Activated B cell treated with CpG ODN at 0.5 μM for 24 hours (primary cell): ENCODE results near the gene ZNF160. TPM values are rescaled to one million over a fixed set of nuclear protein-coding genes. Genes with fewer than 3 reads are reported as not detected.
"Not testable (repeated sequence)": the region's sequence is repeated elsewhere in the genome, so short reads cannot be mapped to it uniquely, and the experiment has no call there.

ENCODE experiments used
- ATAC-seq: fragments of 200-7000 bp; cut with Tn5 transposase; one replicate; pipeline ENCODE4 v1.10.0; 2021; ENCODE audit warnings: low read depth, mild to moderate bottlenecking, moderate library complexity
- CTCF ChIA-PET: fragments of 350-600 bp; sonication (Branson Sonifier 250); formaldehyde crosslinking; loops from one replicate; lab custom pipeline; 2021; ENCODE audit warnings: antibody characterized with exemption; lab: Charles Lee
- POLR2A ChIA-PET: fragments of 350-600 bp; sonication (Branson Sonifier 250); formaldehyde crosslinking; loops from one replicate; lab custom pipeline; 2021; ENCODE audit warnings: antibody characterized with exemption; lab: Charles Lee
- DNase-seq: peaks from one replicate; pipeline ENCODE4 v3.0.0; 2022
- H3K27ac Mint-ChIP-seq: one replicate; pipeline ENCODE4 v1.8.0; 2020; ENCODE audit warnings: mixed read lengths
- H3K27me3 Mint-ChIP-seq: one replicate; pipeline ENCODE4 v1.8.0; 2021; ENCODE audit warnings: mixed read lengths
- H3K36me3 Mint-ChIP-seq: one replicate; pipeline ENCODE4 v1.8.0; 2021; ENCODE audit warnings: low read depth, mixed read lengths
- H3K4me1 Mint-ChIP-seq: one replicate; pipeline ENCODE4 v1.8.0; 2021; ENCODE audit warnings: mixed read lengths
- H3K4me3 Mint-ChIP-seq: one replicate; pipeline ENCODE4 v1.8.0; 2020; ENCODE audit warnings: mild to moderate bottlenecking, mixed read lengths
- H3K9me3 Mint-ChIP-seq: one replicate; pipeline ENCODE4 v1.8.0; 2020; ENCODE audit warnings: mixed read lengths
- CTCF ChIP-seq: fragments of 200-600 bp; IDR thresholded peaks from one replicate; pipeline ENCODE4 v1.8.0; 2022; ENCODE audit warnings: antibody characterized with exemption, mild to moderate bottlenecking
- intact Hi-C: fragments of 100-400 bp; cut with micrococcal nuclease; formaldehyde crosslinking; loops from one replicate; pipeline ENCODE4 v1.15.1; 2024
- total RNA-seq: library from RNA; stranded (reverse); gene quantifications from 2 replicates; pipeline ENCODE4 v1.2.3, GENCODE V29; 2022

Gene ZNF160
- total RNA-seq, 1 donor from 2014 or later: 61.3 TPM

GRCh38 chr19:53132141-53132991 lies 29.1 kb upstream of the ZNF160 start, which contains the start of gene ZNF415:
Gene ZNF415, minus strand, starts transcription at chr19:53132910. Its CDS starts 10,234 bp downstream, at chr19:53122676.
- ATAC-seq (peak; percentile 93), DNase-seq (peak; percentile 62)
- Mint-ChIP-seq H3K4me1 (peaks cover 16% of the 10 kb centered on the region), H3K36me3 (peaks cover 23% of the 10 kb centered on the region), H3K4me3 (peak within 1 kb of the TSS; percentile 85), H3K9me3 (peaks cover 18% of the 10 kb centered on the region), H3K27ac (peak within 1 kb of the TSS; percentile 70), H3K27me3 (no peaks in the 10 kb centered on the region)
- ChIA-PET CTCF (no interaction called here), POLR2A (interaction anchor here (0.6 kb wide), 1 partner anchor 26 kb away, joined by 4 read pairs; the partner anchor contains the start of gene ZNF347)
- intact Hi-C loops: loop anchor here (1.0 kb wide), 1 partner anchor 29 kb away; the partner anchor contains the start of gene ZNF160
- no peak for TF ChIP-seq CTCF

GRCh38 chr19:53131727-53132126 lies 28.5 kb upstream of the ZNF160 start:
- Mint-ChIP-seq H3K4me3 (peak overlapping the region; percentile 85), H3K27me3 (no peaks in the 10 kb centered on the region), H3K27ac (peak overlapping the region; percentile 70), H3K4me1 (peaks cover 16% of the 10 kb centered on the region), H3K36me3 (peaks cover 21% of the 10 kb centered on the region), H3K9me3 (peaks cover 14% of the 10 kb centered on the region)
- POLR2A ChIA-PET: no interaction called here
- no peak for TF ChIP-seq CTCF
- no peak for DNase-seq
- intact Hi-C loops: loop anchor here (1.0 kb wide), 1 partner anchor 28 kb away; the partner anchor contains the start of gene ZNF160
- CTCF ChIA-PET: no interaction called here
- no peak for ATAC-seq

DNA sequence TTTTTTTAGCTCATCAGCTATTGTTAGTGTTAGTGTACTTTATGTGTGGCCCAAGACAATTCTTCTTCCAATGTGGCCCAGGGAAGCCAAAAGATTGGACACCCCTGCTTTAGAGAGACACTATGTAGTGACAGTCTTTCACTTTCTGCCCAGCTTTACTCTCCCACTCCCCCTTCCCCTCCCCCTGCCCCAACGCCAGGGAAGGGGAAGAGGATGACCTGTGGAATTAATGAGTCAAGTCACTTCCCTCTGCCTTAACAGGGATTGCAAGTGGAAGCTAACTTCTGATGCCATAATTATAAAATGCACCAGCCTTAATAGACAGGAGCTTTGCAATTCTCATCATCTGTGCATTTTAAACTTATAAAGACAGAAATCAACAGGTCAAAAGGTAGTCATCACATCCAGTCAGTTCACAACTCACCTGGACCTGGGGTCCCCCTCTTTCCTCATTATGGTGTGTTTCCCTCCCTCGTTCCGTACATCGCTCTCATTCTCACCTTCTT lies 27.9 kb upstream of the ZNF160 start:
- ChIA-PET POLR2A (interaction anchor here (0.6 kb wide), 1 partner anchor 14 kb away, joined by 6 read pairs; no protein-coding TSS in a partner anchor), CTCF (no interaction called here)
- no peak for TF ChIP-seq CTCF
- ATAC-seq: no peak
- intact Hi-C loops: no loop called here
- Mint-ChIP-seq H3K27me3 (no peaks in the 10 kb centered on the region), H3K4me3 (no peak overlapping the region), H3K36me3 (peaks cover 21% of the 10 kb centered on the region), H3K4me1 (peaks cover 16% of the 10 kb centered on the region), H3K27ac (no peak overlapping the region), H3K9me3 (peaks cover 11% of the 10 kb centered on the region)
- no peak for DNase-seq

GRCh38 chr19:53130506-53130905 lies 27.3 kb upstream of the ZNF160 start:
- Mint-ChIP-seq H3K27ac (no peak overlapping the region), H3K4me3 (no peak overlapping the region), H3K36me3 (peaks cover 16% of the 10 kb centered on the region), H3K4me1 (peaks cover 16% of the 10 kb centered on the region), H3K9me3 (peaks cover 7% of the 10 kb centered on the region), H3K27me3 (no peaks in the 10 kb centered on the region)
- intact Hi-C loops: no loop called here
- TF ChIP-seq CTCF: no peak
- ChIA-PET POLR2A (no interaction called here), CTCF (no interaction called here)
- no peak for ATAC-seq
- DNase-seq: no peak

- ATAC-seq, H3K4me3 Mint-ChIP-seq, DNase-seq, H3K27ac Mint-ChIP-seq, H3K4me1 Mint-ChIP-seq, CTCF ChIA-PET, H3K9me3 Mint-ChIP-seq, intact Hi-C loops, H3K27me3 Mint-ChIP-seq: not testable (repeated sequence)
- POLR2A ChIA-PET: interaction anchor here (0.7 kb wide), 1 partner anchor 31 kb away, joined by 4 read pairs; no protein-coding TSS in a partner anchor
- H3K36me3 Mint-ChIP-seq: peaks cover 16% of the 10 kb centered on the region
Measured at GRCh38 chr19:53126733-53127526, 23.7 kb upstream of the ZNF160 start.
